Measurements from ENCODE around the gene UTP25.

Gene UTP25

DNA sequence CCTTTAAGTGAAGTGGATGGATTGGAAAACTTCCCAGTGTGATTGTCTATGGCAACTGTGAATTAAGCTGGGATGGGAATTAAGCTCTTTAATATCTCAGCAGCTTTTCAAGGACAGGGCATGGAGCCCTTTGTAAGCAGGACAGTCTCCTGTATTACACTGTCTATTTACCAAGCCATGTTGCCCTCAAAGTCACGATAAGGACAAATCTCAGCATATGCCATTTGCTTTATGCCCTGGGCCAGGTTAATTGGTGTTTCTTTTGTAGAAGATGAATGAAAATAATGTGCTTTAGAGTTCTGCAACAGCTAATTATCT lies 17.6 kb downstream of the UTP25 start:
- peak; percentile 98 for DNase-seq

DNA sequence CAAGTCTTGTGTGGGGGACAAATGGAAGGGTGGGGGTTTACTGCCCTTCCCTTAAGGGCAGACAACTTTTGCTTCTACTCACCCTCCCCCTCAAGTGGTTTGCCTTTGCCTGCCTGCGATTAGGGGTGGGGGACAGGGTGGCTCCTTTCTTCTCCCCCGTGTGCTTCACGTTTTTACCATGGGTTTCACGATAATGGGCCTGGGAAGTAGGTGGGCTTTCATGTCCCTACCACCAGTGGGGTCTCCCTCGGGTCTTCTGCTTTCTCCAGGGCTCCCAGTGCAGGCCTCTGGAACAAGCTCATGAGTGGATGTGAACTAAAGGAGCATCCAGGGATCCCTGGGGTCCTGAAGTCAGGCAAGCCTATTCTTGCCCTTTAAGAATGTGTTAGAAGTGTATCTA lies 21.6 kb downstream of the UTP25 start:
- DNase-seq, result no peak

DNA sequence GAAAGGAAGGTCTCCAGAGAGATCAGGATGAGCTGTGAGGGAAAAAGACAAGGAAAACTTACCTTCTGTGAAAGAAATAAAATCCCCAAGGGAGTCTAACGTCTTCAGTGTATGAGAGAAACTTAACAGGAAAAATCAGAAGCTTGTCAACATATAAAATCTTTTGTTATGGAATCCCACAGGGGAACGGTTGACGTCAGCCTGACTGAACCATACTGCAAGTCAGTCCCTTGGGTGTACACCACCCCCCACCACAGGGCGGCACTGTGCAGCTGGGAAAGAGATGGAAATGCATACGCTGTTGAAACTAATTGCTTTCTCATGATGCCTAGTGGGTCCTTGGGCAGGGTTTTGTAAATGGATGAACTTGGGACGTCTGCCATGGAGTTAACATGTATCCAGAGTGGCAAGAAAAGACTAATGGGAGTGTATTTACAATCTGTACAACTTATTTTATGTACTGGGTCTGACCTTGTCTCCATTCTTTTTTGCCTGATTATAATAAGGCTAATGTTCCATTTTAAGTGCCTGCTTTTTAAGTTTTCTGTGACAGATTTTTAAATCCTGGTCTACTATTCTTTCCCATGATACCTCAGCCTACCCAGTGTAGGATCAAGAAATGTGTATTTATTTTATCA lies 22.7 kb downstream of the UTP25 start:
- DNase-seq, result peak; percentile 38

DNA sequence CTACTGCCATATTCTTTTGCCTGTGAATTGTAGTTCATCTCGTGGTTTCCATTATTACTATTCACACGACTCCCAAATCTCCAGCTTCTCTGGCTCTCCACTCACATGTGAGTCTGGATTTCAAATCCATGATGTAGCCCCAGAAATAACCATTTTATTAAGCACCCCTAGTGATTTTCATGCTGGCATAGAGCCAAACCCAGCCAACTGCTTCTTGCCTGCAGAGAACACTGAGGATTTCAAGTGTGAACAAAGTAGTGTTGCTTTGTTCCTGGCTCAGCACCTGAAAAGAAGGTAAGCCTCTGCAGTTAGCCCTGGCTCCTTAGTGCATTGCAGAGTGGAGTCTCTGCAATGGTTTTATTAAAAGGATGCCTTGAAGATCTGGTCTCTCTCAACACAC lies 25.9 kb downstream of the UTP25 start:
- no peak for DNase-seq

DNA sequence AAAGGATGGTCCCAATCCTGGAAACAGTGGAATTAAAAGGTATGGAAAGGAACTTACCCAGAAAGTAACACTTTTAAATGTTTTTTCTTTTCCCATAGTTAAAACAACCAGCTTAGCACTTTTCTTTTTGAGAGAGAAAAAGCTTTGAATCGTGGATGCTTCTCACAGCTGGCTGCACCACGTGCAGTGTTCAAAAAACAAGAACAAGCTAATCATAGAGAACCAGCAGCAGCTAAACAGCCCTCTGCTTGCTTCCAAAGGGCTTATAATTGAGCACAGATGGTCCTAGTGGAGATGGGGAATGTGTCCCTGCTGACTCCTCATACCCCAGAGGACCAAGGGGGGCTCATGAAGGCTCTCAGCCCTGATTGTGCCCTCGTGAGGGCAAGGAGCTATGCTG lies 26.4 kb downstream of the UTP25 start:
- DNase-seq, result no peak

DNA sequence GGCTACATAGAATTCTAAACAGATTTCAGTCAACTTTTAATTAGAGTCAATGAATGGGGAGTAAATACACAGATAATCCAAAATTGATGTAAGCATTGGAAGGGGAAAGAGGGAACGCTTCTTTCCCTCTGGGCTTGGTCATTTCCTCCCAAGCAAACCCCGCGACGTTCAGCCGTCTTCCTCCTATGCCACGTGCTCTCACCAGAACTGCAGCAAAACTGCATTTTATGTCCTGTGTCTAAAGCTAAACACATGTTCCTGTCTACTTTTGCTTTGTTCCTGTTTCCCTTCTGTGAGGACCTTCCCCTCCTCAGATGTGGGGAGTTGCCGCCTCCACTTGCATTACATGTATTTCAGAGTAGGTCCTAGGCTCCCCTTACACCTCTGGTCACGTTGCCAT lies 27.2 kb downstream of the UTP25 start:
- no peak for DNase-seq

DNA sequence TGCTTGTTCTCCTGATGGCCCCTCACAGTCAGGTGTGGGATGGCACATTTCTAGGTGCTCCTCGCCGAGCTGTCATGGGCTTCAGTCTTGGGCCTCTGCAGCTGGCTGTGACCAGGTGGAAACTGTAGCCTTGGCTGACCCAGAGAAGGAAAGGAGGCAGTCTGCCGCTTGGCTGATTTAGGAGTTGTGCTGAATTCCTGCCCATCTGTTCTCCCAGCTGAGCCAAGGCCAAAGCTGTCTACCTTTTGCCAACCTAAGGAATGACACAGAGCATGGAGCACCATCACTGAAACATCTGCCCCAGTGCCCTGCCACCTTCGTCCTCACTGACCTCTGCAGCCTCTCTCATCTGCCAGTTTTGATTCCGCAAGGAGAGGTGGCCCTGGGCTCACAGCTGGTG lies 27.9 kb downstream of the UTP25 start:
- no peak for DNase-seq

DNA sequence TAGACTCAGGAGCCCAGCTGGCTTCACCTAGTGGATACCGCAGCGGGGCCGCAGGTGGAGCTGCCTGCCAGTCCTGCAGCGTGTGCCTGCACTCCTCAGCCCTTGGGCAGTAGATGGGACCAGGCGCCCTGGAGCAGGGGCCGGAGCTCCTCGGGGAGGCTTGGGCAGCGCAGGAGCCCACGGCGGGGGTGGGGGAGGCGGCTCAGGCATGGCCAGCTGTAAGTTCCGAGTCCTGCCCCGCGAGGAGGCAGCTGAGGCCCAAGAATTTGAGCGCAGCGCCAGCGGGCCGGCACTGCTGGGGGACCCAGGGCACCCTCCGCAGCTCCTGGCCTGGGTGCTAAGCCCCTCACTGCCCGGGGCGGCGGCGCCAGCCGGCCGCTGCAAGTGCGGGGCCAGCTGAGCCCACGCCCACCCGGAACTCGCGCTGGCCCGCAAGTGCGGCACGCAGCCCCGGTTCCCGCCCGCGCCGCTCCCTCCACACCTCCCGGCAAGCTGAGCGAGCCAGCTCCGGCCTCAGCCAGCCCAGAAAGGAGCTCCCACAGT lies 30.9 kb downstream of the UTP25 start:
- no peak for DNase-seq

DNA sequence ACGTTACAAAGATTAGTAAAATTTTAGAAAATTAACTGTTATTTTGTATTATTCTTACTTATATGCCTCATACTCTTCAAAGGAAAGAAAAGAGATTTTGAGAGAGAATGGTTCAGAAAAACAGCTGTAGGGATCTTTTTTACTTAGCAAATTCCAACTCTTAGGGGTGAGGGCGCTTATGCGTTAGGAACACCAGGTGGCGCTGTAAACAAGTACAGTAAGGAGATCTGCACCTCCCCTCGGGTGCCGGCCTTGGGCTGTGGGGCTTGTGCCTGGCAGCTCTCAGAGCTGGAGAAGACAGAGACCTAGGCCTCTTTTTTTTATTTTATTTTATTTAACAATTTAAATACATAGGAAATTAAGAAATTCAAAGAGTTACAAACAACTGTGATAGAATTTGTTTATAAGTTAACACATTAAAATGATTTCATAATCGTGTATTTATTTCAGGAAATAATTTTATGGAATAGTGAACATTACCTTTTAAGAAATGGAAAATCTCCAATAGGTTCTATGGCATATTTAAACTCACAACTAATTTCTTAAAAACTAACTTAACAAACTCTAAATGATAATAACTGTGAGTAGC lies 32.6 kb downstream of the UTP25 start:
- peak; percentile 91 for DNase-seq

DNA sequence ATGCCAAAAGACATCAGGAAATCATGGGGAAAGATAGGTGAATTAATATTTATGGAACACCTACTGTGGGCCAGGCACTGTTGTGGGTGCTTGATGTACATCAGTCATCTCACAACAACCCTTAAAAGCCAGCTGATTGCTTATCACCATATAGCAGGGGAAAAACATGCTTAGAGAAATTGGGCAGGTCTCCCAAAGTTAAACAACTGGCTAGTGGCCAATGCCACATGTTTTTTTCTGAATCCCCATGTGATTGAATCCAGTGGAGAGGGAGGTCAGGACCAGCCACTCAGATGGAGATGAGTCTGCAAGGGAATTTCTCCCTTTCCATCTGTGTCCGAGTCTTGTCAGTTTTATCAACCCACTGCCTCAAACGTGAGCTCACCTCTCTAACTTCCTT lies 33.5 kb downstream of the UTP25 start:
- no peak for DNase-seq

DNA sequence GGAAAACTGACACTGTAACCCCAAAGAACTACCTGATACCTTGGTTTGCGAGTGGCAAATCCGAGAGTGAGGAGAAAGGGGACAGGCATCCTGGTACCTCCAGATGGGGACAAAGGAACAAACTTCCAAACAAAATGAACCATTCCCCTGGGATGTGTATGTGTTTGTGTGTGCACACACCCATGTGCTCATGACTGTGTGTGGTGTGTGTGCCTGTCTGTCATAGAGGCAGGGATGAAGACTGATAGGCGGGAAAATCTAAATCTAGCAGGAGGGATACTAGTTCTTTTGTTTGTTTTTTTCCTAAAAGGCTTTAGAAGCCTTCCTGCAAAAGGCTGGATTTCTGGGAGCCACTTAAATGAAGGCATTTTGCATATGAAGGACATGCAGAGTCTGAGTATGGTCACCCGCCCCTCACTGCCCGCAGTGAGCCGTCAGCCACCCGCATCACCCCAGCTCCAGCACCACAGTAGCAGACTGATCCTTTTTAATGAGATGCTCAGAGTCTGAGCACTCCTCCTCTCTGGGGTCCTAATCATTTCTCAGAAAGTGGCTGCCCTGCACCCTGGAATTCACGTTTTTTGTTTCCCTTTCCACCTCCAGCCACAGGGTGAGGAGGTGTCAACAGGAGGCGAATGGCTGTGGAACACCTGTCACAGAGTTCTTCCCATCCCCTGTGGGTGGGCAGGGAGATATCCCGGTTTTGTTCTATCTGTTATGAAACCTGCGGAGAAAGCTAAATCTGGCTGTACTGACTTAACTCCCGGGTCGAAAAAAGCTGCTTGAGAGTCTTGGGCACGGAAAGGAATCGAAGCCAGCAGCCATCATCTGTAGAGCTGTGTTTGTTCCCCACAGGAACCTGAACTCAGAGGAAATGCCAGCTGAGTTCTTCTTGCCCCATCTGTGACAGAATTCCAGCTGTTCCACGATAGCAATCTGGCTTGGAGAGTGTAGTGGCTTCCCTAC lies 34.9 kb downstream of the UTP25 start:
- DNase-seq, result no peak

DNA sequence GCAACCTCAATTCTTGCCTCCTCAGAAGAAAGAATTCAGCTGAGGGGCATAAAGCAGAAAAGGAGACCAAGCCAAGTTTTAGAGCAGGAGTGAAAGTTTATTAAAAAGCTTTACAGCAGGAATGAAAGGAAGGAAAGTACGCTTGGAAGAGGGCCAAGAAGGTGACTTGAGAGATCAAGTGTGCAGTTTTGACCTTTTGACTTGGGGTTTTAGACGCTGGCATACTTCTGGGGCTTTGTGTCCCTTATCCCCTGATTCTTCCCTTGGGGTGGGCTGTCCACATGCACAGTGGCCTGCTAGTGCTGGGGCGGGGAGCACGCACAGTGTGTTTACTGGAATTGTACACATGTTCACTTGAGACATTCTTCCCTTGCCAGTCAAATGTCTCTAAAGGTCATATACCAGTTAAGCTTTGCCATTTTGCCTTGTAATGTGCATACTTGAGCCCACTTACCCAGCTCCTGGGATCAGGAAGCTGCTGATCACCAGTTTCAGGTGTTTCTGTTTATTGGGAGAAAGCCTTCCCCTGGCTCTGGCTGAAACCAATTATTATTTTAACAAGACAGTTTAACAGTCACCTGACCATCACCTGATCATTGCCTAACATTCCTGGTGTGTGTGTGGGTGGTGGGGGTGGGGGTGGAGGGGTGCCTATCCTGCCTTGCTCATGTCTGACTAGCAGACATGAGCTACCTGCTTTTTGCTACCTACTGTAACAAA lies 36.2 kb downstream of the UTP25 start:
- no peak for DNase-seq

DNA sequence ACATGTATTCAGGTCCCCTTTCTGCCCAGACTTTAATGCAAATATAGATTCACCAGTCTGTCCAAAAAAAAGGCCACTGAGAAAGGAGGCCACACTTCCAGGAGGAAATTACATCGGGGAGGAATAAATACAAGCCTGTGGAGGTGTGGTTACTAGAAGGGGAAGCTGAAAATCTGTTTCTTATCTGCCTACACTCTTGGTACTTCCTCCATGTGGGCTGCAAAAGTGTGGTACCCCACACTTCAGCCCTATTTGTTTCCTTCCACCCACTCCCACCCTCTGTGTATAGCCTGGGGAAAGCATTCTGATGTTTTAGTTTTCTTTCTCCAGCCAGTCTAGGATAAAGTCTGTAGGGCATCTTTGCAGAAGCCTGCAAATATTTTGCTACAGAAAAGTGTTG lies 38.4 kb downstream of the UTP25 start:
- DNase-seq, result no peak

DNA sequence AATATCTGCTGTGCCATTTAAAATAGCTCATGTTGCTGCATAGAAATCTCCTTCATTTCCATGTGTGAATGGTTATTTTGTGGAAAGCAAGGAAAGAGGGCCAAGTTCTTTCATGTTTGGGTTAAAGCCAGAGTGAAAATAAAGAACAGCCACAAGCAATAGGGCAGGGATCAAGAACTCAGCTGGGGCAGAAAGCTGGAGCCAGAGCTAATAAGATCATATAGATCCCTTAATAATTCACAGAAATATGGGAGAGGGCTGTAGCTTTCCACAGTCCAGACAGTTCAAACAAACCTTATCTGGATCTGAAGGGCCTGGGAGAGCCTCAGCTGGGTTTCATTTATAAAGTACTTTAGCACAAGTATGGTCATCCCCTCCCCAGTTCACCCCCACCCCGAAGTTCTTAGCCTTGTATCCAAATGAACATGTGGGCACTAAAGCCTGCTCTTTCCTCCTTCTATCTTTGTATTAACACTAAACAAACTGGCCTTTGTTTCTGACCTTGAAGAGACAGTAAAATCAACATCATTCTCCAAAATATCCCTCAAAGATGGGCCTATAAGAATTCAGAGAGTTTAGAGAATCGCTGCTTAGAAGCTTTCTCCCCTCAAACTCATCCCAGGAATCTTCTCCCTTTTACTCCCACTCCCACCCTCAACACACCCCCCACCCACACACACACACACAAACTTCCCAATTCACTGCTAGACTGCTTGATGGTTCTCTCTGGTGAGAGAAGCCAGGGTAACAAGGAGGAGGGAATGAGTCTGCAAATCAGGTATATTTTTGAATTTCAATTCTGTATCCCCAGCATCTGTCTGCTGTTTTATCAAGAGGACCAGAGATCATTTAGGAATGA lies 41.7 kb downstream of the UTP25 start:
- no peak for DNase-seq

DNA sequence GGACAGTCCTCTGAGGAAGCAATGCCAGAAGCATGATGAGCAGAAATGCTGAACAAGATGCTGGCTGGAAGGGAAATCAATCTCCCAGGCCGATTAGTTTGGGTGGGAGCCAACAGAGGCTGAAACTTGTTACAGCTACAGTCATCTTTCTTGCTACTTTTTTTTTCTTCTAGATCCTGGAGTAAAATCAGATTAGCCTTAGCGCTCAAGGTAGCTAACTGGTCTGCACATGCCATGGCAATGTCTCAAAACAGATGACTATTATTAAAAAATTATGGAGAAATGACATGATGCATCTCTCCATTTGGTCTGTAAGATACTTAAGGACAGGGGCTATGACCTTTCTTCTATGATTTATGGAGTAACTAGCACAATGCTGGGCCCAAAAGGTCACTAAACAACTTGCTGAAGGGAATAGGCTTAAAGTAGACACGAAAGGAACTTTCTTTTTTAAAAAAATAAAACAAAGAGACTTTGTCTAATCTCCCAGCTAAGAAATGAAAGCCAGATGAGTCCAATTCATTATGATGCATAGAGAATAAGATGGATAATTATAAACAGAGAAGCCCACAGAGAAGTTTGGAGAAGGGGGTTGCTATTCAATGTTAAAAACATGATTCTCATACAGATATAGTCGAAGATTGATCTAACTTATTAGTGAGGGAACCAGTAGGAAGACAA lies 42.5 kb downstream of the UTP25 start:
- DNase-seq, result no peak

DNA sequence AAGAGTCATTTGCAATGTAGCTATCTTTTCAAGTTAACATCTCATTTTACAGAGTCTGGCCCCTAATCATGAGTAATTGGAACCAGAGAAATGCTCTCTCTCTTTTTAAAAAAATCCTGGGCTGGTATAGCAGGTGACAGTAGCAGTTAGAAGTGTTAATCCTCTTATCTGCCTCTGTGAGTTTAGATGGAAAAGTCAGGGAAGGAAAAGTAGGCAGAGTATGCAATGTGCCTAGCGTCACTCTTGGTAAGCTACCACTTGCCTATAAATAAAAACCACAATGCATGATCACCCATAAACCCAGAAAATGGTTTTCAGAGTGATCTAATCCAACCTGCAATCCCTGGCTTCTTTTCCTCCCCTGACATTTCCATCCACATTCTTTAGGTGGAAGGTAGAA lies 43.2 kb downstream of the UTP25 start:
- no peak for DNase-seq

DNA sequence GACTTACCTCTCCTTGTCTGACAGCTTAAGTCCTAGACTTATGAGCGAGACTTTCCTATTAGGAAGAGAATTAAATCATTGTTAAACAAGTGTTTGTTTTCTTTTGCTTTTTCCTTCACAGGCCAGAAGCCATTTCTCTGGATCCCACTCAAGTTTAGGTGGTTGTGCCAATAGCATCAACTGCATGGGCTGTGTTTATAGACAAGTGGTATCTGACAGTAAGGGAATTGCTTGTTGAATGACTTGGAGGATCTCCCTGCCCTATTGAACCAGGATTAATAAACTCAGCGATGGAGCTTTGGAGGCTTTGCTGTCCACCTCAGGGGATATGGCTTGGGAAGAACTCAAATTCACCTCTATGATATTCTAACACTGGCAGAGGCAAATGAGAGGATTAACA lies 43.7 kb downstream of the UTP25 start:
- DNase-seq, result no peak

DNA sequence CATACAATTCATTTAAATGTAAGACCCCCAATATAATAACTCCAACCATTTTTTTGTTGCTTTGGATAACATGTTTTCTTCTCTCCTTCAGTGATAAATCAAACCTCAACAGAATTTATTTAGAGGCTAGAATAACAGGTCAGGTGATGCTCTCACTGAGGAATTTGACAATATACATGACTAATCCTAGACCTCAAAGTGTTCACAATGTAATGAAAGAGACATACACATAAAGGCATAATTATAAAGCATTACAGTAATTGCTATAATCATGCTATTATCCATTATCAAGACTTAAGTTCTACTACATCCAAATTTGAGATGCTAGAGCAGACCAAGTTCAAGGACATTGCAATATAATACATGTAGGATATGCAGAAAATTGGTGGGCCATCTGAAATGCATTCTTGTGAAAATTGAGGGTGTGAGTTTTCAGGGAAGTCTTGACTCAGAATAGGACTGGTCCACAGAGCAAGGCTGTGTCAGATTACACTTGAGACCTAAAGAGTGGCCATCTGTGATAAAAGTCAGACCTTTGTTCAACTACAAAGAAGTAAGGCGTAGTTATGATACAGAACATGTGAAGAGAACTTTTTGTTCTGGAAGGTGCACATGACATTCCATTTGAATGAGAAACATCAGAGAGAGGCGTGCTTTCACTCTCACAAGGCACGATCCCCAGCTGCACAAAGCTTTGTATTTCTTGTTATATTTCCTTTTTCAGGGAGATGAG lies 45.5 kb downstream of the UTP25 start:
- no peak for DNase-seq

DNA sequence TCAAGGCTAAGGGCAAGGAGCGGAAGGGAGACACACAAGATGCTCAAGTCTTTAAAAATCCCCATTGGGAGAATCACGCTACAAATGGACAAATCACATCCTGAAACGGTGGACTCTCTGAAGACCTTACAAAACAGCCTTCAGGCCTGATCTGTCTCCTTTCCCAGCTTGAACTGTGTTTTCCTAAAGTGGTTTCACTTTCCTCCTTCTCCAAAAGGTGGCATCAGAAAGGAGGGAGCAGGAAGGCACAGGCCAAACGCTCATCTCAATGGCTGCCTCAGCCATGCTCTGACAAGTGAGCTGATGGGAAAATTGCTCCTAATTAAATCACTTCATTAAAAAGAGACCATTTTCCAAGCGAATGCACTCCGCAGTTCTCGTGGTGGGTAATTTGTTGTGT lies 47.7 kb downstream of the UTP25 start:
- DNase-seq, result peak; percentile 82

DNA sequence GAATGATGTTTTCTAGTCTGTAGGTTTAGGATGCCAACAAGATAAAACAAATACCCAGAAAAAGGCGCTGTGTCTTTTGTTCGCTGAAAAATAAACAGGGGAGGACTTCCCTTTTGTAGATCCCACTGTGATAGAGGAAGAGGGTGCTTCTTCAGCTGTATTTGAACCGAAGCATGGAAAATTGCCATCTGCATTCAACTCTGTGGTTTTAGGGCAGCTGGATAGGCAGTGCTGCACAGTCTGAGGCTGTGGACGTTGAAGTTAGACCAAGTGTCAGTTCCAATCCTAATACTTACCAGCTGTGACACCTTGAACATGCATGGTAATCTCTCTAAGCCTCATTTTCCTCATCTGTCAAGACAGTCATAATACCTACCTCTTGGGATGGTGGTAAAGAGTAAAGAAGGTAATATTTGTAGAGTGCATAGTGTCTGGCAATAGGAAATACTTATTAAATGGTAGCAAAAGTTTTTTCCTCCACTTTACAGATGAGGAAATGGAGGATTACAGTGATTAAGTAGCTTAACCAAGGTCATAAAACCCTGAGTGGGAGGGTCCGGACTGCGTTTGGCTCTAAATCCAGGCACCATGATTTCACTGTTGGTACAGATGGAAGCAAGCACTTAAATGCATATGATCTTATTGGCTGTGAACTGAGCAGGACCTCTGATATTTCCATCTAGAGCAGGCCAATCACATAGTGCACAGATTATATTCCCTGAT lies 48.5 kb downstream of the UTP25 start:
- DNase-seq, result peak; percentile 69

Data from NCI-H1092 treated with DMSO at 0.1 percent for 48 hours (cell line).